ENCODE measurements around the gene ZBTB9. TPM values are rescaled to one million over a fixed set of nuclear protein-coding genes. Genes with fewer than 3 reads are reported as not detected.

Gene ZBTB9
- total RNA-seq, 1 experiment from 2014 or later: 18.1 TPM

DNA sequence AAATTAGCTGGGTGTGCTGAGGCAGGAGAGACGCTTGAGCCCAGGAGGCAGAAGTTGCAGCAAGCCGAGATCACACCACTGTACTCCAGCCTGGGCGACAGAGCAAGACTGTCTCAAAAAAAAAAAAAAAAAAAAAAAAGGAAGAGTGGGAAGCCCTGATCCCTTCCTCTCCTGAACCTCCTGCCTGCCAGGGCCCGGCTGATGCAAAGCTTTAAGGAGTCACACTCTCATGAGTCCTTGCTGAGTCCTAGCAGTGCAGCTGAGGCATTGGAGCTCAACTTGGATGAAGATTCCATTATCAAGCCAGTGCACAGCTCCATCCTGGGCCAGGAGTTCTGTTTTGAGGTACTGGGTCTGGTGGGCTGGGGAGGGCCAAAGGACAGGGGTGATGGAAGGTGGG is 19.4 kb upstream of the ZBTB9 start:
- Mint-ChIP-seq H3K36me3 (ENCODE audit: insufficient read depth, unreplicated experiment) (peaks cover 4% of the 10 kb centered on the region), H3K4me1 (ENCODE audit: low read depth, unreplicated experiment) (peaks cover 2% of the 10 kb centered on the region), H3K27ac (ENCODE audit: unreplicated experiment) (no peak overlapping the region), H3K27me3 (ENCODE audit: unreplicated experiment) (no peaks in the 10 kb centered on the region), H3K4me3 (ENCODE audit: low read depth, unreplicated experiment) (no peak overlapping the region), H3K9me3 (ENCODE audit: low read depth, unreplicated experiment) (no peaks in the 10 kb centered on the region)
- TF ChIP-seq, protein P1, sequence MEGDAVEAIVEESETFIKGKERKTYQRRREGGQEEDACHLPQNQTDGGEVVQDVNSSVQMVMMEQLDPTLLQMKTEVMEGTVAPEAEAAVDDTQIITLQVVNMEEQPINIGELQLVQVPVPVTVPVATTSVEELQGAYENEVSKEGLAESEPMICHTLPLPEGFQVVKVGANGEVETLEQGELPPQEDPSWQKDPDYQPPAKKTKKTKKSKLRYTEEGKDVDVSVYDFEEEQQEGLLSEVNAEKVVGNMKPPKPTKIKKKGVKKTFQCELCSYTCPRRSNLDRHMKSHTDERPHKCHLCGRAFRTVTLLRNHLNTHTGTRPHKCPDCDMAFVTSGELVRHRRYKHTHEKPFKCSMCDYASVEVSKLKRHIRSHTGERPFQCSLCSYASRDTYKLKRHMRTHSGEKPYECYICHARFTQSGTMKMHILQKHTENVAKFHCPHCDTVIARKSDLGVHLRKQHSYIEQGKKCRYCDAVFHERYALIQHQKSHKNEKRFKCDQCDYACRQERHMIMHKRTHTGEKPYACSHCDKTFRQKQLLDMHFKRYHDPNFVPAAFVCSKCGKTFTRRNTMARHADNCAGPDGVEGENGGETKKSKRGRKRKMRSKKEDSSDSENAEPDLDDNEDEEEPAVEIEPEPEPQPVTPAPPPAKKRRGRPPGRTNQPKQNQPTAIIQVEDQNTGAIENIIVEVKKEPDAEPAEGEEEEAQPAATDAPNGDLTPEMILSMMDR (IDR thresholded peaks at IDR 0.05; ENCODE audit: unreplicated experiment): no peak
- DNase-seq: no peak
- CTCF ChIA-PET: no interaction called here
- no TSS peak for BruUV-seq (replicated peaks)
- intact Hi-C loops (cut with micrococcal nuclease; ENCODE audit: unreplicated experiment): no loop called here

- H3K9me3 Mint-ChIP-seq (ENCODE audit: low read depth, unreplicated experiment): no peaks in the 10 kb centered on the region
- no peaks in the 10 kb centered on the region for H3K27me3 Mint-ChIP-seq (ENCODE audit: unreplicated experiment)
- TF ChIP-seq, protein P1 (IDR thresholded peaks at IDR 0.05; ENCODE audit: unreplicated experiment): no peak
- no peak overlapping the region for H3K4me3 Mint-ChIP-seq (ENCODE audit: low read depth, unreplicated experiment)
- intact Hi-C loops (cut with micrococcal nuclease; ENCODE audit: unreplicated experiment): no loop called here
- no peak for DNase-seq
- no peak overlapping the region for H3K27ac Mint-ChIP-seq (ENCODE audit: unreplicated experiment)
- H3K4me1 Mint-ChIP-seq (ENCODE audit: low read depth, unreplicated experiment): no peaks in the 10 kb centered on the region
- CTCF ChIA-PET: no interaction called here
- peaks cover 4% of the 10 kb centered on the region for H3K36me3 Mint-ChIP-seq (ENCODE audit: insufficient read depth, unreplicated experiment)
- BruUV-seq (replicated peaks): no TSS peak
Observed at GRCh38 chr6:33437666-33438065, 16.7 kb upstream of the ZBTB9 start.

DNA sequence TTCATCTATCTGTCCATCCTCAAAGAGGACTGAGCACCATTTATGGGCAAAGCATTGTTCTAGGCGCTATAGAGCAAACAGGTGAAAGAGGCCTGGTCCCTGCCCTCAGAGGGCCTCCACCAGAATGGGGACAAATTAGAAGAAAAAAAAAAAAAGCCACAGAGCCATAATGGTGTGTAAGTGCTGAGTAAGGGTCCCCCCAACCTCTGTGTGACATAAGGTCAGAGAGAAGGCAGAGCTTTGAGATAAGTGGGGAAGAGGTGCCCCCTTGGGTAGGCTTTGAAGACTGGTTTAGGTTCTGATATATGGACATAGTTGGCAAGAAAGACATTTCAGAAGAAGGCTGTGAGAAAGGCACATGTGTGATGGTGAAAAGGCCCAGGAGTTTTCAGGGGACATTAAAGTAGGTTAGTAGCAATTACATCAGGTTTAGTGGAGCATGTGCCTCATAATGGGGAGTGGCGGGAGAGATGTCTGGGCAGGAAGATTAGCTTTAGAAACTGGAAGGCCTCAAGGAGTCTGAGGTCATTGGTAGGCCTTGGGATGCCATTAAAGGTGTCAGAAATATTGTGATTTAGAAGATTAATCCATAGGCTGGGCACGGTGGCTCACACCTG is 15.3 kb upstream of the ZBTB9 start:
- no peak overlapping the region for H3K27ac Mint-ChIP-seq (ENCODE audit: unreplicated experiment)
- no peak overlapping the region for H3K4me3 Mint-ChIP-seq (ENCODE audit: low read depth, unreplicated experiment)
- BruUV-seq (replicated peaks): no TSS peak
- TF ChIP-seq, protein P1 (IDR thresholded peaks at IDR 0.05; ENCODE audit: unreplicated experiment): no peak
- CTCF ChIA-PET: interaction anchor here (1.0 to 1.4 kb wide), 2 partner anchors 15 to 21 kb away, joined by 4 read pairs; partner anchors contain the start of genes CUTA and ZBTB9
- H3K36me3 Mint-ChIP-seq (ENCODE audit: insufficient read depth, unreplicated experiment): peaks cover 4% of the 10 kb centered on the region
- H3K27me3 Mint-ChIP-seq (ENCODE audit: unreplicated experiment): no peaks in the 10 kb centered on the region
- intact Hi-C loops (cut with micrococcal nuclease; ENCODE audit: unreplicated experiment): no loop called here
- no peaks in the 10 kb centered on the region for H3K4me1 Mint-ChIP-seq (ENCODE audit: low read depth, unreplicated experiment)
- no peak for DNase-seq
- H3K9me3 Mint-ChIP-seq (ENCODE audit: low read depth, unreplicated experiment): no peaks in the 10 kb centered on the region

DNA sequence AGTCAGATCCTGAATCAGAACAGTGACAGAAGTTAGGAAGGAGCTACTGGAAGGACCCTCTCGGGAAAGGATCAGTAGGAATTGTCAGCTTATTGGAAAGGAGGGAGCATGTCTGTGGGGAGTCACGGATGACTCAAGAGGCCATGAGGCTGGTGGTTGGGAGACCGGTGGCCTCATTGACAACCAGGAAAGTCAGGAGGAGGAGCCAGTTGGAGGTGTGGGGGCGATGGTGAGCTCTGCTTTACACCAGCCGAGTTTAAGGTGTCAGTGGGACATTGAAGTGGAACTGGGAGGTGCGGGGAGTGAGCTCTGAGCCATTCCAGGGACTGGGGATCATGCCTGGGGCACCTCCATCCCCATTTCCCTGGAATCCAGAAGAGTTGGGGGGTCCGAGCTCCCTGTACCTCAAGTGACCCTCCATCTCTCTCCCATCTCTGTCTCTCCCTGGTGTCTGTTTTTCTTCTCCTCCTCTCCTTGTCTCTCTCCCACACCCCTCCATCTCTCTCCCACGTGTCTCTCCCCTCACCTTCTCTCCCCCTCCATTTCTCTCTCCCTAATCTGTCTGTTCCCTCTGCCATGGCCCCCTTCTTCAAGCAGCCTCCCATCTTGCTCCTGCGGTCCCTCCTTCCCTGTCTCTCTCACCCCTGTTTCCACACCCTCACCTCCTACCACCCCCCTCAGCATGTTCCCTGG is 14.3 kb upstream of the ZBTB9 start:
- DNase-seq: no peak
- TF ChIP-seq, protein P1 (IDR thresholded peaks at IDR 0.05; ENCODE audit: unreplicated experiment): no peak
- intact Hi-C loops (cut with micrococcal nuclease; ENCODE audit: unreplicated experiment): no loop called here
- Mint-ChIP-seq H3K4me3 (ENCODE audit: low read depth, unreplicated experiment) (no peak overlapping the region), H3K36me3 (ENCODE audit: insufficient read depth, unreplicated experiment) (peaks cover 4% of the 10 kb centered on the region), H3K27ac (ENCODE audit: unreplicated experiment) (no peak overlapping the region), H3K9me3 (ENCODE audit: low read depth, unreplicated experiment) (no peaks in the 10 kb centered on the region), H3K4me1 (ENCODE audit: low read depth, unreplicated experiment) (no peaks in the 10 kb centered on the region), H3K27me3 (ENCODE audit: unreplicated experiment) (no peaks in the 10 kb centered on the region)
- CTCF ChIA-PET: interaction anchor here (0.6 to 1.4 kb wide), 3 partner anchors 14 to 123 kb away, joined by 3 to 4 read pairs (median 4); partner anchors contain the start of genes CUTA and ZBTB9
- BruUV-seq (replicated peaks): no TSS peak

All from Calu3 (cell line).